ENCODE data around the gene FDPS.

- TF ChIP-seq CTCF (IDR thresholded peaks at IDR 0.05) = no peak
- TF ChIP-seq POLR2A (IDR thresholded peaks at IDR 0.05) = no peak
Measured at GRCh38 chr1:155279268-155279667, 29.4 kb upstream of the FDPS start.
